B cell (primary cell): ENCODE data around the gene LIMS3. TPM values are rescaled to one million over a fixed set of nuclear protein-coding genes. Genes with fewer than 3 reads are reported as not detected.
"Not testable (repeated sequence)": the region's sequence is repeated elsewhere in the genome, so short reads cannot be mapped to it uniquely, and the experiment has no call there.

Experiments used
- ATAC-seq: fragments of 200-7000 bp; cut with Tn5 transposase; one replicate; pipeline ENCODE4 v1.10.0; 2021; ENCODE audit warnings: low read depth, mild to moderate bottlenecking, moderate number of reproducible peaks, moderate library complexity
- CTCF ChIA-PET: fragments of 350-600 bp; sonication (Branson Sonifier 250); formaldehyde crosslinking; loops from one replicate; lab custom pipeline; 2021; ENCODE audit warnings: antibody characterized with exemption, inconsistent platforms; lab: Charles Lee
- POLR2A ChIA-PET: fragments of 350-600 bp; sonication (Branson Sonifier 250); formaldehyde crosslinking; loops from one replicate; lab custom pipeline; 2021; ENCODE audit warnings: antibody characterized with exemption; lab: Charles Lee
- DNase-seq: peaks from one replicate; pipeline ENCODE4 v3.0.0; 2013
- H2AFZ ChIP-seq: 2 replicates; pipeline ENCODE4 v1.6.1; 2012; ENCODE audit warnings: mild to moderate bottlenecking, low read depth, low read length; ENCODE audit not compliant: insufficient read depth, poor library complexity, severe bottlenecking
- H3K27ac ChIP-seq, 2 donors: 1 replicate in 1 of 2; 2 replicates in 1 of 2; pipeline ENCODE4 v1.5.1; 2012 to 2013; ENCODE audit warnings: low read length in 2 of 2, mild to moderate bottlenecking in 2 of 2, moderate library complexity in 1 of 2
- H3K27me3 ChIP-seq, 4 experiments: fragments of 200-600 bp in 1 of 4; sonication (generic) in 1 of 4; replicated peaks in 1 of 4; 1 replicate in 2 of 4; 2 replicates in 2 of 4; pipeline versions ENCODE4 v1.6.1 to v1.7.0; 2013 to 2016; ENCODE audit warnings: low read length in 3 of 4, mild to moderate bottlenecking in 2 of 4, mixed read lengths in 1 of 4, moderate library complexity in 1 of 4; ENCODE audit not compliant: insufficient read depth in 4 of 4, control insufficient read depth in 3 of 4; ENCODE audit errors: control extremely low read depth in 1 of 4
- H3K36me3 ChIP-seq, 2 experiments: replicated peaks in 1 of 2; 1 replicate in 1 of 2; 2 replicates in 1 of 2; pipeline versions ENCODE4 v1.6.1 to v1.7.1; 2013; ENCODE audit warnings: low read length in 1 of 2; ENCODE audit not compliant: insufficient read depth in 2 of 2, control insufficient read depth in 1 of 2; ENCODE audit errors: control extremely low read depth in 1 of 2, extremely low read depth in 1 of 2
- H3K4me1 ChIP-seq, 2 donors: fragments of 200-600 bp in 1 of 2; sonication (generic) in 1 of 2; 1 replicate in 1 of 2; 2 replicates in 1 of 2; pipeline versions ENCODE4 v1.5.1 to v1.6.1; 2013 to 2017; ENCODE audit warnings: low read length in 2 of 2; ENCODE audit not compliant: control insufficient read depth in 2 of 2, insufficient read depth in 2 of 2
- H3K4me2 ChIP-seq: replicated peaks from 2 replicates; pipeline ENCODE3; 2012; ENCODE audit warnings: mild to moderate bottlenecking, low read depth, low read length; ENCODE audit not compliant: poor library complexity, severe bottlenecking
- H3K4me3 ChIP-seq, 5 experiments: fragments of 200-600 bp in 1 of 5; sonication (generic) in 1 of 5; 1 replicate in 3 of 5; 2 replicates in 2 of 5; pipeline versions ENCODE4 v1.5.1 to v1.7.0; 2011 to 2016; ENCODE audit warnings: low read length in 4 of 5, mild to moderate bottlenecking in 4 of 5, low read depth in 2 of 5, control low read depth in 1 of 5, moderate library complexity in 1 of 5; ENCODE audit not compliant: insufficient read depth in 1 of 5; ENCODE audit errors: control extremely low read depth in 1 of 5, extremely low read depth in 1 of 5
- H3K79me2 ChIP-seq: fragments of 200-600 bp; sonication (generic); one replicate; pipeline ENCODE4 v1.6.0; 2016; ENCODE audit warnings: low read length; ENCODE audit not compliant: control insufficient read depth, insufficient read depth
- H3K9ac ChIP-seq: fragments of 200-600 bp; sonication (generic); 2 replicates; pipeline ENCODE4 v1.6.1; 2017; ENCODE audit warnings: mild to moderate bottlenecking, low read length, moderate library complexity
- H3K9me3 ChIP-seq, 3 donors: one replicate each; pipeline versions ENCODE4 v1.6.1 to v1.7.1; 2013; ENCODE audit warnings: low read length in 2 of 3; ENCODE audit not compliant: control insufficient read depth in 2 of 3, insufficient read depth in 1 of 3; ENCODE audit errors: control extremely low read depth in 1 of 3
- H4K20me1 ChIP-seq: 2 replicates; pipeline ENCODE4 v1.6.0; 2012; ENCODE audit warnings: mild to moderate bottlenecking, low read length; ENCODE audit not compliant: insufficient read depth, control insufficient read depth, poor library complexity, severe bottlenecking
- H3K27ac Mint-ChIP-seq: one replicate; pipeline ENCODE4 v1.8.0; 2021; ENCODE audit warnings: mixed read lengths
- H3K27me3 Mint-ChIP-seq: one replicate; pipeline ENCODE4 v1.8.0; 2021; ENCODE audit warnings: mixed read lengths
- H3K4me1 Mint-ChIP-seq: one replicate; pipeline ENCODE4 v1.8.0; 2021; ENCODE audit warnings: mixed read lengths
- H3K4me3 Mint-ChIP-seq: one replicate; pipeline ENCODE4 v1.8.0; 2021; ENCODE audit warnings: mixed read lengths
- H3K9me3 Mint-ChIP-seq: one replicate; pipeline ENCODE4 v1.8.0; 2022; ENCODE audit warnings: mixed read lengths; ENCODE audit not compliant: insufficient read depth
- WGBS: methylation state at CpG from one replicate; pipeline ENCODE4 v1.1.5; 2013; ENCODE audit warnings: missing lambda C conversion rate; ENCODE audit not compliant: insufficient coverage; 5-methylcytosine and 5-hydroxymethylcytosine counted together
- intact Hi-C: fragments of 100-400 bp; cut with micrococcal nuclease; formaldehyde crosslinking; loops from one replicate; pipeline ENCODE4 v1.10.0; 2022
- polyA minus RNA-seq: library from RNA; depleted of rRNA, polyadenylated mRNA; stranded (reverse); fragments of >200 nt; gene quantifications from 2 replicates; pipeline ENCODE4 v1.2.3, GENCODE V29; 2012
- polyA plus RNA-seq: library from polyadenylated mRNA; depleted of rRNA; stranded (reverse); fragments of >200 nt; gene quantifications from 2 replicates; pipeline ENCODE4 v1.2.3, GENCODE V29; 2012
- total RNA-seq, 2 donors: library from RNA; stranded (reverse); fragments of 120-200 nt in 1 of 2; gene quantifications; 1 replicate in 1 of 2; 2 replicates in 1 of 2; pipeline versions ENCODE4 v1.2.3 to v1.2.4, GENCODE V29; 2013 to 2022

The LIMS3 gene
- total RNA-seq = 0.32 and 0.81 TPM in 2 replicates
- total RNA-seq (2013) = 3.7 TPM
- polyA plus RNA-seq = 0.20 and 0.27 TPM in 2 replicates
- not detected in 2 replicates for polyA minus RNA-seq

- no CpG with 5 or more reads among the region's 28 CpGs for WGBS
- H3K4me2 ChIP-seq, H3K4me1 Mint-ChIP-seq, DNase-seq, H3K27ac Mint-ChIP-seq, H3K79me2 ChIP-seq, H3K9me3 ChIP-seq, H3K4me3 ChIP-seq, H3K9me3 Mint-ChIP-seq, H3K27me3 Mint-ChIP-seq, H3K27me3 ChIP-seq, H3K4me3 Mint-ChIP-seq, H3K4me1 ChIP-seq, CTCF ChIA-PET, ATAC-seq, H3K9ac ChIP-seq, POLR2A ChIA-PET, H2AFZ ChIP-seq, H3K27ac ChIP-seq, H3K36me3 ChIP-seq, H4K20me1 ChIP-seq, intact Hi-C loops: not testable (repeated sequence)
Measured at GRCh38 chr2:109898462-109899336, at the start of gene LIMS3. LIMS3 (plus strand) TSS chr2:109898688; CDS start chr2:109898729, 41 bp downstream.

GRCh38 chr2:109871129-109871751 is 27.2 kb upstream of the LIMS3 start:
- DNase-seq, CTCF ChIA-PET, H3K36me3 ChIP-seq, H3K9me3 Mint-ChIP-seq, H3K4me2 ChIP-seq, H3K4me3 ChIP-seq, H3K4me1 ChIP-seq, H3K27ac ChIP-seq, H3K4me1 Mint-ChIP-seq, H4K20me1 ChIP-seq, intact Hi-C loops, H3K27ac Mint-ChIP-seq, POLR2A ChIA-PET, H3K79me2 ChIP-seq, H3K27me3 ChIP-seq, H3K4me3 Mint-ChIP-seq, H3K9ac ChIP-seq, H3K9me3 ChIP-seq, H3K27me3 Mint-ChIP-seq, H2AFZ ChIP-seq: not testable (repeated sequence)
- ATAC-seq = peak; percentile 76
- no CpG with 5 or more reads among the region's 8 CpGs for WGBS

DNA sequence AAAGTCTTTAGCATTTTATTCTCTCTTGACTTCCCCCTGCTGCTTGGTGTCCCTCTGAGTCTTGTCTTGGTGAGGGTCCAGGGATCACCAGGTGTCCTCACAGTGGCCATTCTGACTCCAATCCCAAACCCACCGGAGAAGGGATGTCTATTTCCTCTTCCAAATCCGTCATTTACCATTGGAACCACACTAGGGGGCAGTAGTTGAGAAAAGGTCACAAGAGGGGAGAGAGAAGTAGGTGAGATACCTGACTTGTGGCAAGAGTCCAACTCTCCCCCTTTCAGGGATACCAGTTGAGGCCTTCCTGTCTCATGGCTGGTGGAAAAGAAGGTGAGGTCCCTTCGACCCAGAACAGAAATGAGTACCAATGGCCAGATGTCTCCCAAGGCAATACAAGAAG is 21.9 kb upstream of the LIMS3 start:
- H3K9ac ChIP-seq, ATAC-seq, DNase-seq, intact Hi-C loops, H3K9me3 ChIP-seq, H3K4me2 ChIP-seq, H3K27ac ChIP-seq, H3K36me3 ChIP-seq, H3K4me3 Mint-ChIP-seq, H3K79me2 ChIP-seq, POLR2A ChIA-PET, H3K9me3 Mint-ChIP-seq, H3K27me3 ChIP-seq, H3K4me3 ChIP-seq, H3K4me1 Mint-ChIP-seq, H2AFZ ChIP-seq, H3K27ac Mint-ChIP-seq, H3K4me1 ChIP-seq, H3K27me3 Mint-ChIP-seq, H4K20me1 ChIP-seq, CTCF ChIA-PET: not testable (repeated sequence)
- WGBS = no CpG with 5 or more reads among the region's 3 CpGs

DNA sequence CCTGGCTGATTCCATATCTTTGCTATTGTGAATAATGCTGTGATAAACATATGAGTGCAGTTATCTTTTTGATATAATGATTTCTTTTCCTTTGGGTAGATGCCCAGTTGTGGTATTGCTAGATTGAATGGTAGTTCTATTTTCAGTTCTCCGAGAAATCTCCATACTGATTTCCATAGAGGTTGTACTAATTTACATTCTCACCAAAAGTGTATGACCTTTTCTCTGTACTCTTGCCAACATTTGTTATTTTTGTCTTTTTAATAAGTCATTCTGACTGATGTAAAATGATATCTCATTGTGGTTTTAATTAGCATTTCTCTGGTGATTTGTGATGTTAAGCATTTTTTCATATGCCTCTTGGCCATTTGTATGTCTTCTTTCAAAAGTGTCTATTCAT is 16.4 kb upstream of the LIMS3 start:
- H3K36me3 ChIP-seq, H3K4me1 Mint-ChIP-seq, H3K4me3 ChIP-seq, H3K9me3 Mint-ChIP-seq, H4K20me1 ChIP-seq, DNase-seq, H3K79me2 ChIP-seq, H3K27me3 Mint-ChIP-seq, H3K9ac ChIP-seq, intact Hi-C loops, CTCF ChIA-PET, H3K9me3 ChIP-seq, H3K4me2 ChIP-seq, H3K27ac ChIP-seq, H3K4me3 Mint-ChIP-seq, H3K27me3 ChIP-seq, H2AFZ ChIP-seq, ATAC-seq, POLR2A ChIA-PET, H3K4me1 ChIP-seq, H3K27ac Mint-ChIP-seq: not testable (repeated sequence)
- WGBS = no CpG with 5 or more reads among the region's 1 CpG
